Endothelial cell (in vitro differentiated cells): Measurements from ENCODE around the gene TMEM185B. TPM values are rescaled to one million over a fixed set of nuclear protein-coding genes. Genes with fewer than 3 reads are reported as not detected.

Experiments used
- DNase-seq: peaks from one replicate; pipeline ENCODE4 v3.0.0; 2021; ENCODE audit warnings: low spot score
- H3K27ac Mint-ChIP-seq: one replicate; pipeline ENCODE4 v1.8.0; 2021; ENCODE audit warnings: mixed read lengths, inconsistent platforms; ENCODE audit not compliant: unreplicated experiment
- H3K27me3 Mint-ChIP-seq: one replicate; pipeline ENCODE4 v1.8.0; 2021; ENCODE audit warnings: mild to moderate bottlenecking, moderate library complexity, mixed read lengths, inconsistent platforms; ENCODE audit not compliant: unreplicated experiment
- H3K36me3 Mint-ChIP-seq: one replicate; pipeline ENCODE4 v1.8.0; 2021; ENCODE audit warnings: mild to moderate bottlenecking, low read depth, mixed read lengths, inconsistent platforms; ENCODE audit not compliant: unreplicated experiment
- H3K4me1 Mint-ChIP-seq: one replicate; pipeline ENCODE4 v1.8.0; 2021; ENCODE audit warnings: mild to moderate bottlenecking, mixed read lengths, inconsistent platforms; ENCODE audit not compliant: unreplicated experiment
- H3K4me3 Mint-ChIP-seq: one replicate; pipeline ENCODE4 v1.8.0; 2021; ENCODE audit warnings: mild to moderate bottlenecking, mixed read lengths, inconsistent platforms; ENCODE audit not compliant: unreplicated experiment
- H3K9me3 Mint-ChIP-seq: one replicate; pipeline ENCODE4 v1.8.0; 2021; ENCODE audit warnings: mixed read lengths, inconsistent platforms; ENCODE audit not compliant: unreplicated experiment
- total RNA-seq: library from RNA; stranded (reverse); fragmentation: NEBNext Ultra II Directional; extraction: Animal tissue kit (Norgen Biotek cat#: 25700); gene quantifications from one replicate; pipeline ENCODE4 v1.2.1, GENCODE V29; 2021; ENCODE audit not compliant: unreplicated experiment
- TF ChIP-seq, protein P1 (sequence below): fragments of 200-600 bp; sonication (generic); IDR thresholded peaks from one replicate; pipeline ENCODE4 v1.5.0; 2021; ENCODE audit warnings: antibody characterized with exemption; ENCODE audit not compliant: unreplicated experiment

The TMEM185B gene
- total RNA-seq, 1 donor from 2014 or later: 38.4 TPM

DNA sequence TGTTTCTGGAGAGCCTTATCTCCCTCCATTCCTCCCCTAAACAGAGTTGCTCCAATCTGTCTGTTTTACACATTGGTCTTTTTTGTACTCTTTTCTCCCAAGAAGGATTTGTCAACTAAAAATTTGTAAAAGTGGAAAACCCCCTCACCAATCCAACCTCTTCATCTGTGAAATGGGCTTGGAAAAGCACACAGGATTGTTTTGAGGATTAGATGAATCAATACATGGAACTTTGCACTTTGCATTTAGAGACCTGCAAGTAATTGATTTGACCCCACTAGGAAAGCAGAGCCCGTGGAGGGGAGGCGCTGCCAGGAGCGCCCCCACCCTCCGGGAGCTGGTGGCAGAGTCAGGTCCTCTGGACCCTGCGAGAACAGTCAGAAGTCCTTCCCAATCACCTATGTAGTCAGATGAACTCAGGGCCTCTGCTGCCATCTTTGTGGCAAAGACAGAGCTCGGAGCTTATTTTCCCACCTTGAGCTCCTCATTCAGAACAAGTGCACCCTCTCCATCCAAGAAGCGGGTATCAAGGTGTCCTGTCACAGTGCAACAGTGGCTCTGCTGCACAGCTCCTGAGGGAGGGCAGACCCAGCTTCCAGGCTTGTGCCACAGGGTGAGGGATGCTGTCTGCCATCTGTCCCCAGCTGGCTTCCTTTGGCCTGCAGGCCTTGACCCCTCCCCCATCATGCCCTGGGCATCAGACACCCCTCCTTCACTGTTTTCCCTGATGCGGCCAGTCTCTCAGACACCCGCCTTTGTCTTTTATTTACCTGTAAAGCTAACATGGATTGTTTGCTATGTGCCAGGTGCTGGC is 1.7 kb upstream of the TMEM185B start:
- TF ChIP-seq, protein P1, sequence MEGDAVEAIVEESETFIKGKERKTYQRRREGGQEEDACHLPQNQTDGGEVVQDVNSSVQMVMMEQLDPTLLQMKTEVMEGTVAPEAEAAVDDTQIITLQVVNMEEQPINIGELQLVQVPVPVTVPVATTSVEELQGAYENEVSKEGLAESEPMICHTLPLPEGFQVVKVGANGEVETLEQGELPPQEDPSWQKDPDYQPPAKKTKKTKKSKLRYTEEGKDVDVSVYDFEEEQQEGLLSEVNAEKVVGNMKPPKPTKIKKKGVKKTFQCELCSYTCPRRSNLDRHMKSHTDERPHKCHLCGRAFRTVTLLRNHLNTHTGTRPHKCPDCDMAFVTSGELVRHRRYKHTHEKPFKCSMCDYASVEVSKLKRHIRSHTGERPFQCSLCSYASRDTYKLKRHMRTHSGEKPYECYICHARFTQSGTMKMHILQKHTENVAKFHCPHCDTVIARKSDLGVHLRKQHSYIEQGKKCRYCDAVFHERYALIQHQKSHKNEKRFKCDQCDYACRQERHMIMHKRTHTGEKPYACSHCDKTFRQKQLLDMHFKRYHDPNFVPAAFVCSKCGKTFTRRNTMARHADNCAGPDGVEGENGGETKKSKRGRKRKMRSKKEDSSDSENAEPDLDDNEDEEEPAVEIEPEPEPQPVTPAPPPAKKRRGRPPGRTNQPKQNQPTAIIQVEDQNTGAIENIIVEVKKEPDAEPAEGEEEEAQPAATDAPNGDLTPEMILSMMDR: no peak
- H3K36me3 Mint-ChIP-seq: peaks cover 19% of the 10 kb centered on the region
- H3K9me3 Mint-ChIP-seq: peaks cover 3% of the 10 kb centered on the region
- H3K4me1 Mint-ChIP-seq: peaks cover 69% of the 10 kb centered on the region
- H3K27me3 Mint-ChIP-seq: peaks cover 43% of the 10 kb centered on the region
- H3K27ac Mint-ChIP-seq: no peak overlapping the region
- H3K4me3 Mint-ChIP-seq: no peak overlapping the region
- DNase-seq: no peak

DNA sequence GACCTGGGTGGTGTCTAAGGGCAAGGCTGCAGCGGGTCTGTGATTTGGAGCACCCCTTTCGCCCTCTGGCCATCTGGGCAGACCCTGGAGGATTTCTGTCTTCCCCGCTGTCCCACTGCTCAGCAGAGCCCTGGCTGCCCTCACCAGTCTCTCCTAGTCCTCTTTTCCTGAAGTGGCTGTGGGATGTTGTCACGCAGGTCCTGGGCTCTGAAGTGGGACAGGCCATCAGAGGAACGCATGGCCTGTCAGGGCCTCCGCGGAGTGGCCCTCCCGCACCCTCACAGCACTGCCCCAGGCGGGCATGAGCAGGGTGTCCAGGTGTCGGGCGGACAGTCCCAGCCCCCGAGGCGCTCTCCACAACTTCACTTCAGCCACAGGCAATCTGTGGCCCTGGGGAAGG is 1.1 kb upstream of the TMEM185B start:
- DNase-seq: no peak
- Mint-ChIP-seq H3K36me3 (peaks cover 22% of the 10 kb centered on the region), H3K9me3 (peaks cover 3% of the 10 kb centered on the region), H3K4me1 (peaks cover 66% of the 10 kb centered on the region), H3K4me3 (peak overlapping the region; percentile 83), H3K27me3 (peaks cover 44% of the 10 kb centered on the region), H3K27ac (no peak overlapping the region)
- TF ChIP-seq, protein P1: no peak

DNA sequence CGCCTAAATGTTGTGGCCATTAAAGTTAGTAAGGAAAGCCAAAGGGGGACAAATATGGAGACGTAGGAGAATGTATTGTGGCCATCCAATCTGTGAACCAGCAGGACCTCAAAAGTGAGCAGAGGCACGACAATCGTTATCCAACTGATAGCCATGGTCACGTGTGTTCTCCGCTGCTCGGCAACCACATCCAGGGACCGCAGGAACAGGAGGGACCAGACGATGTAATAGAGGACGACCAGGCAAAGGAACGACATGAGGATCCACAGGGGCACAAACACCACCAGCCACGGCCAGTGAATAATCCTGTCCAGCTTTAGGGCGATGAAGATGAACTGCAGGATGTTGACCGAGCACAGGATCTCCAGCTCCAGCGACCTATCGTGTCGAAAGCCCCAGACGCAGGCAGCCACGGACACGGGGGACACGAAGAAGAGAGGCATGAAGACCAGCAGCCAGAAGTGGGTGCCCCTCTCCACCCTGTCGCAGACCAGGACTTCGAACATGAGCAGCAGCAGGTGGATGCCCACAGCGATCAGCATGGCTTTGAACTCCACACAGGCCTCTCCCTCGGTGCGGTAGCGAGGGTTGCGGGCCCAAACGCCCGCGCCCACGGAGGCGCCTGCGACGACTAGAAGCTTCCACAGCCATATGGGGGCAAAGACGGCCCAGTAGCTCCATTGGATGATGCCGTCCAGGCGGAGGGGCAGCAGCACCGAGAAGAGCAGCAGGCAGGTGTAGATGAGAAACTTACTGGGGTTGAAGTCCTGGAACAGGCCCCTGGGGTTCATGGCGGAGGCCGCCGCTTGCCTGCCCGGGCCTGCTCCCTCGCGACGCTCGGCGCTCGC is 790 bp downstream of the TMEM185B start:
- Mint-ChIP-seq H3K4me1 (peaks cover 48% of the 10 kb centered on the region), H3K27ac (peak overlapping the region; percentile 84), H3K36me3 (peaks cover 26% of the 10 kb centered on the region), H3K9me3 (peaks cover 3% of the 10 kb centered on the region), H3K4me3 (peak overlapping the region; percentile 87), H3K27me3 (peaks cover 37% of the 10 kb centered on the region)
- no peak for DNase-seq
- TF ChIP-seq, protein P1: no peak

DNA sequence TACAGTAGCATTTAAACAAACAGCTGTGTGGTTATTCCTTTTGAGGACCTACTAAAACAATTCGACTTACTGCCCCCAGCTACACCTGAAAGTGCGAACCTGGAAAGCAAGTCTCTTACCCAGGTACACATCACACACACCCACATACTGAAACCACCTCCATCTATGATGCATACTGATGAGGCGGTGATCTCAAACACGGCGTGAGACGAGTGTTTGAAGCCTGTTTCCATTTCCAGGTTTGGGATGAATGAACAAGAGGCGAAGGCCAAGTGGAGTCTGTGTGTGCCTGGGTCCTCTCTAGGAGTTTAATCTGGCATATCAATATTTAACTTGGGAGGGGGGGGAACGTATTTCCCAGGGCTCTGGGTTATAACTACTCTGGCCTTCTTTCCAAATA is 1.6 kb downstream of the TMEM185B start:
- peak overlapping the region; percentile 87 for H3K4me3 Mint-ChIP-seq

More for the DNA sequence above, 1.6 kb downstream of the TMEM185B start:
- Mint-ChIP-seq H3K27me3 (peaks cover 29% of the 10 kb centered on the region), H3K27ac (no peak overlapping the region), H3K36me3 (peaks cover 26% of the 10 kb centered on the region), H3K9me3 (peaks cover 3% of the 10 kb centered on the region), H3K4me1 (peaks cover 43% of the 10 kb centered on the region)
- TF ChIP-seq, protein P1: no peak
- DNase-seq: no peak
